ENCODE measurements around the gene CORO2B.

CORO2B gene

DNA sequence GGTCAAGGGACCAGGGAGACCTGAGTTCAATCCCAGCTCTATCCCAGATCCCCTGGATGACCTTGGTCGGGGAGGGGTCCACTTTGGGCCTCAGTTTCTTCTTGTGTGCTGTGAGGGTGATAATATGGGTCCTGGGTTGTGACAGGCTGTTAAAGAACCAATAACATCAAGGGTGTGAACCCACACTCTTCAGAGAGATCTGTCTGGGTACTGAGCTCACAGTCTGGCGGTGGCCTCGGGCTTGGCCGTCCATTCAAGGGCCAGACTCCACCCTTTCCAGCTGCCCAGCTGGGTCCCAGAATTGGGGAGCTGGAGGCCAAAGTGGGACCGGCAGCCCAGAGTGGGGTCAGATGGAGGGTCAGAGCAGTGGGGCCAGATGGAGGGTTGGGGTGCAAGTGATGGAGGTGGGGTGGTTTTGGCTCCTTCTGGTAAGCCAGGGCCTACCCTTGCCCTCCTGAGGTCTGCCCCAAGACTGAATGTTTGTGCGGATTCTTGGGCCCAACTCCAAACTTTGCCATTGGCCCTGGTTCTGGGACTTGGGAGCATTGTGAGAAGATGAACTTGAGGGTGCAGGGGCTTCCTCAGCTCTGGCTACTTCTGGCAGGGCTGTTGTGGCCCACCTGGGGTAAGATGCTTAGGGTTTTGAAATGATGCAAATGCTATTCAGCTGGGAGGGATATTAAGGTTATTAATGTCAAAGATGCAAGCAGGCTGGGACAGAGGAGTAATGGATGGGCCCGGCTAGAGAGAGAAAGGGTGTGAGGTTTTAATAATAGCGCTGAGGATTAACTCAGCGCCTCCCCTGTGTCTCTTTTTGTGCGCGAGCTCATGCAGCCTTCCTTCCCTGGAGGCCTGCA is 1.5 kb downstream of the CORO2B start:
- Histone ChIP-seq H3K4me2 (ENCODE audit: low read length) (peak overlapping the region; percentile 88), H3K4me1 (ENCODE audit: control insufficient read depth, insufficient read depth, low read length) (peaks cover 45% of the 10 kb centered on the region), H3K9ac (ENCODE audit: low read depth, low read length) (peak overlapping the region; percentile 68), H3K9me3 (replicated peaks; ENCODE audit: low read length) (no peaks in the 10 kb centered on the region), H3K4me3 (ENCODE audit: low read length) (peak overlapping the region; percentile 81), H3K27me3 (ENCODE audit: control insufficient read depth, insufficient read depth, low read length) (no peaks in the 10 kb centered on the region), H3K36me3 (ENCODE audit: insufficient read depth, low read length) (no peaks in the 10 kb centered on the region)

GRCh38 chr15:68580883-68581155 is 2.0 kb downstream of the CORO2B start:
- Histone ChIP-seq H3K9ac (ENCODE audit: low read depth, low read length) (no peak overlapping the region), H3K27me3 (ENCODE audit: control insufficient read depth, insufficient read depth, low read length) (no peaks in the 10 kb centered on the region), H3K4me2 (ENCODE audit: low read length) (peak overlapping the region; percentile 88), H3K9me3 (replicated peaks; ENCODE audit: low read length) (no peaks in the 10 kb centered on the region), H3K36me3 (ENCODE audit: insufficient read depth, low read length) (no peaks in the 10 kb centered on the region), H3K4me3 (ENCODE audit: low read length) (no peak overlapping the region), H3K4me1 (ENCODE audit: control insufficient read depth, insufficient read depth, low read length) (peaks cover 51% of the 10 kb centered on the region)

DNA sequence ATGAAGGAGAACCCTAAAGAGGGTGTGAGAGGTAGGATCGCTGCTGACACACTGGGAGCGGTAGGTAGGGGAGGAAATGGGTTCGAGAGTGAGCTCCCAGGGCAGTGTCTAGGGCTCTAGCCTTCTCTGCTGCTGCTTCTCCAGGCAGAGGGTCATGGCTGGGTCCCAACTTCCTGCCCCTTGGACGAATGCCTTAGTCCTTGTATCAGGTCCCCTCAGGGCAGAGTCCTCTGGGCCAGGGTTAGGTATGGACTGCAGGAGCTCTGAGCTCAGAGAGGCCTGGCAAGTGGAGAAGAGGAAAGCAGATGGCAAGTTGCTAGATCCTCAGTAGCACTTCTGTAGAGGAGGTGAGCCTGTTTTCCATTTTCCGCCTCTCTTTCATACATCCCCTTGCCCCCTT is 2.9 kb downstream of the CORO2B start:
- H3K4me3 ChIP-seq (ENCODE audit: low read length): no peak overlapping the region
- no peaks in the 10 kb centered on the region for H3K27me3 ChIP-seq (ENCODE audit: control insufficient read depth, insufficient read depth, low read length)
- no peaks in the 10 kb centered on the region for H3K36me3 ChIP-seq (ENCODE audit: insufficient read depth, low read length)
- no peaks in the 10 kb centered on the region for H3K9me3 ChIP-seq (replicated peaks; ENCODE audit: low read length)
- H3K4me1 ChIP-seq (ENCODE audit: control insufficient read depth, insufficient read depth, low read length): peaks cover 60% of the 10 kb centered on the region
- no peak overlapping the region for H3K4me2 ChIP-seq (ENCODE audit: low read length)
- no peak overlapping the region for H3K9ac ChIP-seq (ENCODE audit: low read depth, low read length)

DNA sequence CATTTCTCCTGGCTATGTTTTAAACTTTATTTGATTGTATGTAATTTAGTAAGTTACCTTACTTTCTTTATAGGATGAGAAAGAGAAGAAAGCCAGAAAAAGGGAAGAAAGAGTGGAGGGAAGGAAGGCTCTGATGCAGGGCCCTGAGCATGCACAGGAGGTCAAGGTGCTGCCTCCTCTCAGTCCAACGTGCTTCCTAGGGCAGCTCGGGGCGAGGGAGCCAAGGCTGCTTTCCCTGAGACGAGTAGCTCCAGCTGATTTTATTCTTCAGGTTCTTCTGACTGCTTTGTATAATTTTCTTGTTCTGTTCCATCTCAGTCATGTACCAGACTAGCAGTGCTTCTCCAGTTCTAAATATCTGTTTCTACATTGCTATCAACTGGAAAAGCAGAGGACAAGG is 3.4 kb downstream of the CORO2B start:
- Histone ChIP-seq H3K27me3 (ENCODE audit: control insufficient read depth, insufficient read depth, low read length) (no peaks in the 10 kb centered on the region), H3K9ac (ENCODE audit: low read depth, low read length) (no peak overlapping the region)

DNA sequence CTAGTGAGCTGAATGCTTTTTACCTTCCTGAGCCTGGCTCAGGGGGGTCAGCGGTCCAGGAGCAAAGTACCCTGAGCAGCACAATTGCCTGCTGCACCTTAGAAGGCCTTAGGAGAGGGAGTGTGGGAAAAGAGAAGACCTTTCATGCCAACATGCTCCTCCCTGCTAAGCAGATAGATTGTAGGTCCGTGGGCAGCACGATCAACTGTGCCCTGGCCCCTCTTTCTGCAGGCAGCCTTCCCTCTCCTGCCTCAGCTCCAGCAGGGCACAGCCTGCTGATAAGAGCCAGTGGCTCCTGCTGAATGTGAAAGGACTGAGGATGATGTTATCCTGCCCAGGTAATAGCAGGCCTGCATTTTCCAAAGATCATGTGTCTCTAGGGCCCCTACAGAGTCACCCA is 4.1 kb downstream of the CORO2B start:
- no peak overlapping the region for H3K4me3 ChIP-seq (ENCODE audit: low read length)
- peaks cover 68% of the 10 kb centered on the region for H3K4me1 ChIP-seq (ENCODE audit: control insufficient read depth, insufficient read depth, low read length)

More for the DNA sequence above, 3.4 kb downstream of the CORO2B start:
- Histone ChIP-seq H3K4me2 (ENCODE audit: low read length) (no peak overlapping the region), H3K4me1 (ENCODE audit: control insufficient read depth, insufficient read depth, low read length) (peaks cover 65% of the 10 kb centered on the region), H3K9me3 (replicated peaks; ENCODE audit: low read length) (no peaks in the 10 kb centered on the region), H3K4me3 (ENCODE audit: low read length) (no peak overlapping the region), H3K36me3 (ENCODE audit: insufficient read depth, low read length) (no peaks in the 10 kb centered on the region)

DNA sequence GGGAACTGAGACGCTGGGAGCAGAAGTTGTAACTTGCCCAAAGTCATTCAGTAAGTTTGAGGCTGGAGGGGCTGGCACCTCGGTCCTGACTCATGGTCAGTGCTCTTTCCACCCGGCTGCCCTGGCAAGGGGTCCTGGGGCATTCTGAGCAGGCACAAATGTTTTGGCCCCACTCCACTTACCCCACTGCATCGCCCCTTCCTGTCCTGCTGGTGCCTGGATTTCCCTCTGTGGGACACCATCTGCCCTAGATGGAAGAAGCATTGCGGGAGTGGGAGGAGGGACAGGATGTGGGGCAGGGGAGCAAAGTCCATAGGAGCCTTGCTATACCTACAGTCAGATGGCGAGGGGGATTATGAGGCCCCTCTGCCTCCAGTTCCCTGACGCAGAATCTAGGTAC is 4.5 kb downstream of the CORO2B start:
- Histone ChIP-seq H3K27me3 (ENCODE audit: control insufficient read depth, insufficient read depth, low read length) (no peaks in the 10 kb centered on the region), H3K36me3 (ENCODE audit: insufficient read depth, low read length) (no peaks in the 10 kb centered on the region), H3K4me2 (ENCODE audit: low read length) (no peak overlapping the region), H3K4me3 (ENCODE audit: low read length) (no peak overlapping the region), H3K4me1 (ENCODE audit: control insufficient read depth, insufficient read depth, low read length) (peaks cover 68% of the 10 kb centered on the region), H3K9ac (ENCODE audit: low read depth, low read length) (no peak overlapping the region), H3K9me3 (replicated peaks; ENCODE audit: low read length) (no peaks in the 10 kb centered on the region)

More for the DNA sequence above, 4.1 kb downstream of the CORO2B start:
- H3K9me3 ChIP-seq (replicated peaks; ENCODE audit: low read length): no peaks in the 10 kb centered on the region
- no peak overlapping the region for H3K9ac ChIP-seq (ENCODE audit: low read depth, low read length)
- no peaks in the 10 kb centered on the region for H3K36me3 ChIP-seq (ENCODE audit: insufficient read depth, low read length)
- no peaks in the 10 kb centered on the region for H3K27me3 ChIP-seq (ENCODE audit: control insufficient read depth, insufficient read depth, low read length)
- no peak overlapping the region for H3K4me2 ChIP-seq (ENCODE audit: low read length)

DNA sequence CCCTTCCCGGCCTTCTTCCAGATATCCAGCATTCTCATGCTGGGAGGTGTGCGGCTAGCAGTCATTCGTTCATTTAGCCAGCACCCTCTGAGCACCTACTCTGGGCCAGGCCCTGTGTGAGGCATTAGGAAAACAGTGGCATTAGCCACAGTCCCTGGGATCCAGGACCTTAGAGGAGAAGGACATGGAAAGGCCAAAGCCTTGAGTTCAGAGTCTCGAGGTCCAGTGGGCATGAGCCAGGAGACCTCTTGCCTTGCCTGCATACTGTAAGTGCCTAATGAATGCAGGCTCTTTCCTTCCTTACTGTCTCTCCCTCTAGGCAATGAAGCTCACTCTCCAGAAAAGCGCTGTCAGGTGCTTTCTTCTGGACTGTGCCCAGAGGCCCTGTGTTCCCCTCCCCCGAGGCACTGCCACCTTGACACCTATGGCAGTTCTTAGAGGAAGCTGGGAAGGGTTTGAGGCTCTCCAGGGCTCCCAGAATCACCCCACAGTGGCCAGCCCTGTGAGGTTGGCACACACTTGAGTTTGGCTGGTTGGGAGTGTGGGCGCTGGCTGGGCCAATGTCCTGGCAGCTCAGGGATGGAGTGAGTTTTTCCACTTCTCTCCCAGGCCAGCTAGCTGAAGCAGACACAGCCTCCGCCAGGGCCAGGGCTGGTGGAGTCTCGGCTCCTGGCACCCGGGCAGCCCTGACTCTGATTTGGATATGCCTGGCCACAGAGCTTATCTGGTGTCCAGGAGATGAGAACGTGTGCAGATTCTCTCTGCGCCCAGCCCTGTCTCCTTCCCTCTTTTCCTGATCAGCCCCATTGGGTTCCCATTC is 5.4 kb downstream of the CORO2B start:
- no peaks in the 10 kb centered on the region for H3K36me3 ChIP-seq (ENCODE audit: insufficient read depth, low read length)
- H3K9ac ChIP-seq (ENCODE audit: low read depth, low read length): no peak overlapping the region
- H3K9me3 ChIP-seq (replicated peaks; ENCODE audit: low read length): no peaks in the 10 kb centered on the region
- H3K4me2 ChIP-seq (ENCODE audit: low read length): no peak overlapping the region
- peaks cover 77% of the 10 kb centered on the region for H3K4me1 ChIP-seq (ENCODE audit: control insufficient read depth, insufficient read depth, low read length)
- H3K4me3 ChIP-seq (ENCODE audit: low read length): no peak overlapping the region
- no peaks in the 10 kb centered on the region for H3K27me3 ChIP-seq (ENCODE audit: control insufficient read depth, insufficient read depth, low read length)

GRCh38 chr15:68584756-68585573 is 6.2 kb downstream of the CORO2B start:
- no peak overlapping the region for H3K4me2 ChIP-seq (ENCODE audit: low read length)
- H3K36me3 ChIP-seq (ENCODE audit: insufficient read depth, low read length): no peaks in the 10 kb centered on the region
- H3K4me1 ChIP-seq (ENCODE audit: control insufficient read depth, insufficient read depth, low read length): peaks cover 78% of the 10 kb centered on the region
- no peaks in the 10 kb centered on the region for H3K27me3 ChIP-seq (ENCODE audit: control insufficient read depth, insufficient read depth, low read length)
- H3K9me3 ChIP-seq (replicated peaks; ENCODE audit: low read length): no peaks in the 10 kb centered on the region
- H3K9ac ChIP-seq (ENCODE audit: low read depth, low read length): peak overlapping the region; percentile 37
- no peak overlapping the region for H3K4me3 ChIP-seq (ENCODE audit: low read length)

- Histone ChIP-seq H3K4me1 (ENCODE audit: control insufficient read depth, insufficient read depth, low read length) (peaks cover 77% of the 10 kb centered on the region), H3K9ac (ENCODE audit: low read depth, low read length) (peak overlapping the region; percentile 37), H3K4me2 (ENCODE audit: low read length) (peak overlapping the region; percentile 49), H3K4me3 (ENCODE audit: low read length) (peak overlapping the region; percentile 3), H3K27me3 (ENCODE audit: control insufficient read depth, insufficient read depth, low read length) (no peaks in the 10 kb centered on the region), H3K36me3 (ENCODE audit: insufficient read depth, low read length) (no peaks in the 10 kb centered on the region), H3K9me3 (replicated peaks; ENCODE audit: low read length) (no peaks in the 10 kb centered on the region)
Measured at GRCh38 chr15:68585574-68586273, 6.9 kb downstream of the CORO2B start.

DNA sequence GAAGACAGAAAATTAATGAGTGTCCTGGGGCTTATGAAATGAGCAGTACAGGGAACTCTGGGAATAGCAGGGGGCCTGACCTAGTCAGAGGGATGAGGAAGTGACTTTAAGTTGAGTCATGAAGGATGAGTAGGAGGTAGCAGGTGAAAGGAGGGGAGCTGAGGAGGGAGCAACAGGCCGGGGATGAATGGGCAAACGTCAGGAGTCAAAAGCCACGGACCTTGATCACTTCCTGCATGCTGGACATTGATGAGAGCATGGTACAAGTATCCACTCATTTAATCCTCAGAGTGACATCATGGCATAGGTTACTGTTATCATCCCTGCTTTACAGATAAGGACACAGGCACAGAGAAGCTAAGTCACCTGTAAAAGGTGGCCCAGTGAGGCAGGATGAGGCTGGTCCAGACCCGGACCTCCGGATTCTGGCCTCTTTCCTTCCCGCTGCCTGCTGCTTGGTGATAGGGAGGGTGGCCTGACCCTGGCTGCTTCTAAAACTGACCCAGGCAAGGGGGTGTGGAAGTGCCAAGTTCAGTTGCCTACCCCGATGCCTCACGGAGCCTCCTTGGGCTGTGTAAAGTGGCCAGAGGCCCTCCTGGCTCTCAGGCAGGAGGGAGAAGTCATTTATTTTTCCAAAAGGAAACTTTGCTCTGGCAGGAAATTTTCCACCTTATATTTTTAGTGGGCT is 7.6 kb downstream of the CORO2B start:
- H3K9me3 ChIP-seq (replicated peaks; ENCODE audit: low read length): no peaks in the 10 kb centered on the region
- peak overlapping the region; percentile 9 for H3K4me3 ChIP-seq (ENCODE audit: low read length)
- peak overlapping the region; percentile 49 for H3K4me2 ChIP-seq (ENCODE audit: low read length)
- H3K36me3 ChIP-seq (ENCODE audit: insufficient read depth, low read length): no peaks in the 10 kb centered on the region
- peak overlapping the region; percentile 60 for H3K9ac ChIP-seq (ENCODE audit: low read depth, low read length)
- no peaks in the 10 kb centered on the region for H3K27me3 ChIP-seq (ENCODE audit: control insufficient read depth, insufficient read depth, low read length)
- H3K4me1 ChIP-seq (ENCODE audit: control insufficient read depth, insufficient read depth, low read length): peaks cover 83% of the 10 kb centered on the region
